ENCODE data around the gene SGSM1.

DNA sequence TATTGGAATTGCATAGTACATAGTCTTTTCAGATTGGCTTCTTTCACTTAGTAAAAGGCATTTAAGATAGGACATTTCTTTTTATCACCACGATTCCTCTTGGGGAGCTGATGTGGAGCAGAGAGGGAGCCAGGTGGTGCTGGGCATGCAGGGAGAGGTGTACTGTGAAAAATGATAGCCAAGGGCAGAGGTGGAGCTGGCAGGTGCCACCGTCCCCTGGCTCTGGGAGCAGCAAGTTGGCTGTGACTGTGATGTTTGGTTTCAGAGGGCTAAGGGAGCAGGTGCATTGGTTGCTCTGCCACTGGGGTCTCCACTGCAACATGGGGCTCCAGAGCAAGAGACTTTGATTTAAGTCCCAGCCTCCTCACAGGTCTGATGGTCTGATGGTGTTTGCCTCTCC, 16.5 kb downstream of the SGSM1 start:
- TF ChIP-seq, protein P1, sequence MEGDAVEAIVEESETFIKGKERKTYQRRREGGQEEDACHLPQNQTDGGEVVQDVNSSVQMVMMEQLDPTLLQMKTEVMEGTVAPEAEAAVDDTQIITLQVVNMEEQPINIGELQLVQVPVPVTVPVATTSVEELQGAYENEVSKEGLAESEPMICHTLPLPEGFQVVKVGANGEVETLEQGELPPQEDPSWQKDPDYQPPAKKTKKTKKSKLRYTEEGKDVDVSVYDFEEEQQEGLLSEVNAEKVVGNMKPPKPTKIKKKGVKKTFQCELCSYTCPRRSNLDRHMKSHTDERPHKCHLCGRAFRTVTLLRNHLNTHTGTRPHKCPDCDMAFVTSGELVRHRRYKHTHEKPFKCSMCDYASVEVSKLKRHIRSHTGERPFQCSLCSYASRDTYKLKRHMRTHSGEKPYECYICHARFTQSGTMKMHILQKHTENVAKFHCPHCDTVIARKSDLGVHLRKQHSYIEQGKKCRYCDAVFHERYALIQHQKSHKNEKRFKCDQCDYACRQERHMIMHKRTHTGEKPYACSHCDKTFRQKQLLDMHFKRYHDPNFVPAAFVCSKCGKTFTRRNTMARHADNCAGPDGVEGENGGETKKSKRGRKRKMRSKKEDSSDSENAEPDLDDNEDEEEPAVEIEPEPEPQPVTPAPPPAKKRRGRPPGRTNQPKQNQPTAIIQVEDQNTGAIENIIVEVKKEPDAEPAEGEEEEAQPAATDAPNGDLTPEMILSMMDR (IDR thresholded peaks at IDR 0.05): no peak
- no peak for TF ChIP-seq POLR2A (IDR thresholded peaks at IDR 0.05; ENCODE audit: low read depth)
